Liver (tissue), 9 donors: Measurements from ENCODE around the gene NR3C1. TPM values are rescaled to one million over a fixed set of nuclear protein-coding genes. Genes with fewer than 3 reads are reported as not detected.

ENCODE experiments used
- DNase-seq: peaks from one replicate; pipeline ENCODE4 v3.0.0-alpha.2; 2017; ENCODE audit warnings: low spot score
- H3K27ac ChIP-seq, 2 donors: one replicate each; pipeline ENCODE4 v1.7.0; 2013; ENCODE audit warnings: inconsistent platforms in 2 of 2, low read length in 2 of 2, control low read depth in 1 of 2, low read depth in 1 of 2, mild to moderate bottlenecking in 1 of 2
- H3K27me3 ChIP-seq, 4 donors: one replicate each; pipeline versions ENCODE4 v1.6.1 to v1.7.0; 2013; ENCODE audit warnings: low read length in 3 of 4, inconsistent platforms in 1 of 4, mild to moderate bottlenecking in 1 of 4, moderate library complexity in 1 of 4; ENCODE audit not compliant: control insufficient read depth in 4 of 4, insufficient read depth in 4 of 4
- H3K36me3 ChIP-seq, 4 donors: one replicate each; pipeline versions ENCODE4 v1.6.1 to v1.7.0; 2013; ENCODE audit warnings: low read length in 3 of 4, mild to moderate bottlenecking in 3 of 4, low read depth in 1 of 4, moderate library complexity in 1 of 4; ENCODE audit not compliant: control insufficient read depth in 4 of 4, insufficient read depth in 3 of 4
- H3K4me1 ChIP-seq, 4 donors: one replicate each; pipeline versions ENCODE4 v1.6.1 to v1.7.0; 2013; ENCODE audit warnings: low read length in 3 of 4, mild to moderate bottlenecking in 3 of 4, moderate library complexity in 1 of 4; ENCODE audit not compliant: control insufficient read depth in 4 of 4, insufficient read depth in 4 of 4
- H3K4me3 ChIP-seq, 3 donors: one replicate each; pipeline versions ENCODE4 v1.6.1 to v1.7.0; 2013; ENCODE audit warnings: low read length in 3 of 3, control low read depth in 1 of 3, low read depth in 1 of 3, mild to moderate bottlenecking in 1 of 3
- H3K9ac ChIP-seq, 2 donors: one replicate each; pipeline ENCODE4 v1.7.0; 2013; ENCODE audit warnings: low read length in 2 of 2, mild to moderate bottlenecking in 2 of 2, moderate library complexity in 2 of 2, control low read depth in 1 of 2, low read depth in 1 of 2
- H3K9me3 ChIP-seq, 4 donors: one replicate each; pipeline versions ENCODE4 v1.6.1 to v1.7.0; 2013; ENCODE audit warnings: low read length in 3 of 4; ENCODE audit not compliant: control insufficient read depth in 4 of 4
- ATF3 ChIP-seq: IDR thresholded peaks from 2 replicates; pipeline ENCODE4 v1.6.1; 2016; ENCODE audit warnings: antibody characterized with exemption
- EGR1 ChIP-seq, 2 donors: IDR thresholded peaks; 2 replicates each; pipeline ENCODE4 v1.6.1; 2016 to 2018; ENCODE audit warnings: antibody characterized with exemption in 2 of 2, low read depth in 2 of 2
- FOXA2 ChIP-seq: IDR thresholded peaks from 2 replicates; pipeline ENCODE4 v1.6.1; 2016; ENCODE audit warnings: antibody characterized with exemption
- GABPA ChIP-seq, 2 donors: IDR thresholded peaks in 1 of 2; conservative IDR thresholded peaks in 1 of 2; 2 replicates each; pipeline ENCODE4 v1.6.1; 2016; ENCODE audit warnings: antibody characterized with exemption in 2 of 2, mild to moderate bottlenecking in 1 of 2, moderate library complexity in 1 of 2
- HNF4A ChIP-seq, 2 donors: conservative IDR thresholded peaks; 2 replicates each; pipeline ENCODE4 v1.6.1; 2016; ENCODE audit warnings: antibody characterized with exemption in 2 of 2, mild to moderate bottlenecking in 2 of 2
- HNF4G ChIP-seq: IDR thresholded peaks from 2 replicates; pipeline ENCODE4 v1.6.1; 2016; ENCODE audit warnings: antibody characterized with exemption
- JUND ChIP-seq, 2 donors: IDR thresholded peaks; 2 replicates each; pipeline ENCODE4 v1.6.1; 2016; ENCODE audit warnings: antibody characterized with exemption in 2 of 2
- MAX ChIP-seq: IDR thresholded peaks from 2 replicates; pipeline ENCODE4 v1.6.1; 2016; ENCODE audit warnings: antibody characterized with exemption
- NR2F2 ChIP-seq: IDR thresholded peaks from 2 replicates; pipeline ENCODE4 v1.6.1; 2016; ENCODE audit warnings: antibody characterized with exemption
- RAD21 ChIP-seq, 2 donors: IDR thresholded peaks; 2 replicates each; pipeline ENCODE4 v1.6.1; 2016; ENCODE audit warnings: antibody characterized with exemption in 2 of 2, mild to moderate bottlenecking in 2 of 2
- REST ChIP-seq: IDR thresholded peaks from 2 replicates; pipeline ENCODE4 v1.6.1; 2016; ENCODE audit warnings: antibody characterized with exemption, mild to moderate bottlenecking
- RXRA ChIP-seq, 2 donors: IDR thresholded peaks; 2 replicates each; pipeline ENCODE4 v1.6.1; 2017 to 2018; ENCODE audit warnings: antibody characterized with exemption in 2 of 2, mild to moderate bottlenecking in 1 of 2
- SP1 ChIP-seq: IDR thresholded peaks from 2 replicates; pipeline ENCODE4 v1.6.1; 2018; ENCODE audit warnings: antibody characterized with exemption, mild to moderate bottlenecking
- TAF1 ChIP-seq: conservative IDR thresholded peaks from 2 replicates; pipeline ENCODE4 v1.6.1; 2016; ENCODE audit warnings: antibody characterized with exemption, mild to moderate bottlenecking
- YY1 ChIP-seq: IDR thresholded peaks from 2 replicates; pipeline ENCODE4 v1.6.1; 2016; ENCODE audit warnings: antibody characterized with exemption, mild to moderate bottlenecking
- ZBTB33 ChIP-seq: IDR thresholded peaks from 2 replicates; pipeline ENCODE4 v1.6.1; 2016; ENCODE audit warnings: antibody characterized with exemption
- WGBS: extraction: QIAGEN DNeasy Blood & Tissue Kit; methylation state at CpG from one replicate; pipeline ENCODE4 v1.1.7; 2013; 5-methylcytosine and 5-hydroxymethylcytosine counted together
- polyA plus RNA-seq, 2 donors: library from polyadenylated mRNA; stranded (reverse) in 1 of 2; unstranded in 1 of 2; fragments of 200-250 nt in 1 of 2; fragments of >200 nt in 1 of 2; fragmentation: Nextera tagmentation in 1 of 2; extraction: Ambion mirVana in 1 of 2; gene quantifications; one replicate each; pipeline versions ENCODE4 v1.2.1 to v1.2.3, GENCODE V29; 2013 to 2015
- total RNA-seq, 2 donors: library from RNA; depleted of rRNA; stranded (reverse); fragments of >200 nt; gene quantifications; one replicate each; pipeline ENCODE4 v1.2.3, GENCODE V29; 2014
- donor health status: healthy.
- donor health status: healthy.
- donor health status: healthy.
- donor health status: healthy.
- donor health status: healthy.

NR3C1 gene
- total and polyA plus RNA-seq, 4 donors: 24.5 to 36.4 (median 29.0) TPM

- H3K9ac ChIP-seq: no peak overlapping the region
- no peak for DNase-seq
- H3K36me3 ChIP-seq: no peaks in the 10 kb centered on the region
- no peak overlapping the region for H3K4me3 ChIP-seq
- no peaks in the 10 kb centered on the region for H3K4me1 ChIP-seq
- 96% methylated on average over 7 of the region's 7 CpGs for WGBS
- TF ChIP-seq RXRA (IDR thresholded peaks at IDR 0.05) (no peak), ATF3 (no peak), MAX (no peak), FOXA2 (no peak)
- H3K9me3 ChIP-seq: no peaks in the 10 kb centered on the region
- no peaks in the 10 kb centered on the region for H3K27me3 ChIP-seq
- H3K27ac ChIP-seq: no peak overlapping the region
These were observed 144.3 kb downstream of the NR3C1 start for GRCh38 chr5:143259254-143259605.

- no peaks in the 10 kb centered on the region for H3K27me3 ChIP-seq
- 97% methylated on average over 12 of the region's 12 CpGs for WGBS
- no peak for DNase-seq
- H3K9ac ChIP-seq: no peak overlapping the region
- H3K4me3 ChIP-seq: no peak overlapping the region
- H3K4me1 ChIP-seq: no peaks in the 10 kb centered on the region
- no peaks in the 10 kb centered on the region for H3K36me3 ChIP-seq
- H3K27ac ChIP-seq: no peak overlapping the region
- TF ChIP-seq RAD21 (IDR thresholded peaks at IDR 0.05) (no peak), TAF1 (no peak), EGR1 (IDR thresholded peaks at IDR 0.05; ENCODE audit: low read depth in 2 of 2) (no peak), JUND (IDR thresholded peaks at IDR 0.05) (no peak), ATF3 (no peak), ZBTB33 (no peak), NR2F2 (no peak), HNF4A (conservative IDR thresholded peaks at IDR 0.05) (no peak), MAX (no peak), HNF4G (no peak), YY1 (no peak), RXRA (IDR thresholded peaks at IDR 0.05) (no peak)
- H3K9me3 ChIP-seq: no peaks in the 10 kb centered on the region
These were observed 144.8 kb downstream of the NR3C1 start for GRCh38 chr5:143258559-143259253.

GRCh38 chr5:143254819-143255218 lies 148.7 kb downstream of the NR3C1 start:
- 94% methylated on average over 7 of the region's 7 CpGs for WGBS
- no peak for TF ChIP-seq REST
- no peak for TF ChIP-seq SP1
- TF ChIP-seq EGR1 (IDR thresholded peaks at IDR 0.05; ENCODE audit: low read depth in 2 of 2): no peak
- no peak for TF ChIP-seq RXRA (IDR thresholded peaks at IDR 0.05)
- TF ChIP-seq GABPA (IDR thresholded peaks at IDR 0.05 in 1 of 2, conservative IDR thresholded peaks at IDR 0.05 in 1 of 2): no peak
- TF ChIP-seq TAF1: no peak
- Histone ChIP-seq H3K9me3 (no peaks in the 10 kb centered on the region), H3K4me3 (no peak overlapping the region), H3K27me3 (no peaks in the 10 kb centered on the region), H3K36me3 (no peaks in the 10 kb centered on the region), H3K27ac (no peak overlapping the region), H3K9ac (no peak overlapping the region), H3K4me1 (no peaks in the 10 kb centered on the region)
- DNase-seq: no peak
